GM21619 (cell line): ENCODE results near the gene VEGFB.

Experiments used
- ATAC-seq: cut with Tn5 transposase; IDR thresholded peaks from one replicate; pipeline ENCODE4 v1.9.1; 2021; ENCODE audit not compliant: unreplicated experiment

The VEGFB gene

DNA sequence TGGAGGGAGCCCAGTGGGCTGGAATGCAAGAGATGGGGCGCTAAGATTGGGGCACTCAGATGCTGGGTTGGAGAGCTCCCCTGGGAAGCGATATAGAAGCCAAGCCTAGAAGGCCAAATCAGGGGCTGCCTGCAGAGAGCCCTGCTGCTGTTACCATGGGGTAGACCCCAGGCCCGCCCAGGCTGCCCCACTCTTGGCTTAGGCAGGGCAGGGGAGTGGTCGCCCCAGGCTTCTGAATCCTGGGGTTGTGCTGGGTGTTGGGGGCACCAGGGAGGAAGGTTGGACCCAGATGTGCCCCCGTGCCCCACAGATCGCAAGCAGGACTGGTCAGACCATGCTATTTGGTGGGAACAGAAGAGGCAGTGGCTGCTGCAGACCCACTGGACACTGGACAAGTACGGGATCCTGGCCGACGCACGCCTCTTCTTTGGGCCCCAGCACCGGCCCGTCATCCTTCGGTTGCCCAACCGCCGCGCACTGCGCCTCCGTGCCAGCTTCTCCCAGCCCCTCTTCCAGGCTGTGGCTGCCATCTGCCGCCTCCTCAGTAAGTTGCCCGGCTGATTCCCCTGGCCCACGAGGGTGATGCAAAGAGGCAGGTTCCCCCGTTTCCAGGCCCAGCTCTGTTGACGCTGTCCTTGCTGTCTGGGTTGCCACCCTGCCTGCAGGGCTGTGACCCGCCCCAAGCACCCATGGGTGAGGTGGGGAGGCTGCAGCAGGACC, 23.9 kb upstream of the VEGFB start:
- ATAC-seq, result no peak

- ATAC-seq, result no peak
These were observed 23.1 kb upstream of the VEGFB start for GRCh38 chr11:64211181-64211872.

- ATAC-seq, result no peak
These were observed 17.5 kb upstream of the VEGFB start for GRCh38 chr11:64216879-64217278.

DNA sequence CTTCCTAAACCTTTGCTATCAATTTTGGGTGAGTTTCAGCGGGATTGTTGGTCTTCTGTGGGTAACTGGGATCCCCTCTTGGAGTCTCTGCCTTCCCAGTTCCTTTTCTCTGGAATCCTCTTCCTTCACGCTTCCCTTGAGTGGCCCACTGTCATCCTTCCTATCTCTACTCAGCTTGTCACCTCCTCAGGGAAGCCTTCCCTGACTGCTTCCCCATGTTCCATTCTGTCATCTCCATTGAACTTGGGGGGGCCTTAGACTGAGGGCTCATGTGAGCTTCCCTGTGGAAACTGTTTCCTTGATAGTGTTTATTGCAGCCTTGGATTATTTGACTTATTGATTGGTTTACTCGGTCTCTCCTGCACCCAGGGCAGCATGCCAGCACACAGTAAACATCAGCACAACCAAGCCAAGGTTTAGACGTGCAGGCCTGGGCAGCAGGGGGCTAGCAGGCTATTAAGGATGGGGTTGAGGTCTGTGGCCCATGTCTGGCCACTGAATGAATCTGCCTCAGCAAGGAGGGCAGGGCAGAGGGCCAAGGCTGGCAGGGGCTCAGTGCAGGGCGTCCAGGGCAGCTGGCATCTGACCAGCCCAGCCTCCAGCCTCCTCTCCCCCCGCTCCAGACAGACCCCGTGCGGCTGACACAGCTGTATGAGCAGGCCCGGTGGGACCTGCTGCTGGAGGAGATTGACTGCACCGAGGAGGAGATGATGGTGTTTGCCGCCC, 15.6 kb upstream of the VEGFB start:
- ATAC-seq, result no peak

DNA sequence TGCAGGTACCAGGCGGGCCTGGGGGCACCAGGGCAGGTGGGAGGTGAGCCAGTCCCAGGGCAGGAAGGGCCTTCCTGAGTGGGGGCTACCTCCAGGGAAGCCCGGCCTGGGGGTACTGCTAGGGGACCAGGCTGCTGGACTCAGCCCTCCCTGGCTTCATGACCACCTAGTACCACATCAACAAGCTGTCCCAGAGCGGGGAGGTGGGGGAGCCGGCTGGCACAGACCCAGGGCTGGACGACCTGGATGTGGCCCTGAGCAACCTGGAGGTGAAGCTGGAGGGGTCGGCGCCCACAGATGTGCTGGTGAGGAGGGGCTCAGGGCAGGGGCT, 15.1 kb upstream of the VEGFB start:
- no peak for ATAC-seq

DNA sequence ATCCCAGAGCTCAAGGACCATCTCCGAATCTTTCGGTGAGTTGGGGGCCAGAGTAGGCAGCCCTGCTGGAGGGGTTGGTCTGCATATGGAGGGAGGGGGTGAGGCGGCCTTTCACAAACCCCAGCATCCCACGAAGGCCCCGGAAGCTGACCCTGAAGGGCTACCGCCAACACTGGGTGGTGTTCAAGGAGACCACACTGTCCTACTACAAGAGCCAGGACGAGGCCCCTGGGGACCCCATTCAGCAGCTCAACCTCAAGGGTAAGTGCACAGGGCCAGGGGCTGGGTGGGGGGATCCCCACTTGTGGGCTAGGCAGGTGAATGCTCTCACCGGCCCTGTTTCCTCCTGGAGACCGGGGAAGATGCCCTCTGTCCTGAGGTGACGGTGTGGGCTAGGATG, 14.6 kb upstream of the VEGFB start:
- no peak for ATAC-seq

DNA sequence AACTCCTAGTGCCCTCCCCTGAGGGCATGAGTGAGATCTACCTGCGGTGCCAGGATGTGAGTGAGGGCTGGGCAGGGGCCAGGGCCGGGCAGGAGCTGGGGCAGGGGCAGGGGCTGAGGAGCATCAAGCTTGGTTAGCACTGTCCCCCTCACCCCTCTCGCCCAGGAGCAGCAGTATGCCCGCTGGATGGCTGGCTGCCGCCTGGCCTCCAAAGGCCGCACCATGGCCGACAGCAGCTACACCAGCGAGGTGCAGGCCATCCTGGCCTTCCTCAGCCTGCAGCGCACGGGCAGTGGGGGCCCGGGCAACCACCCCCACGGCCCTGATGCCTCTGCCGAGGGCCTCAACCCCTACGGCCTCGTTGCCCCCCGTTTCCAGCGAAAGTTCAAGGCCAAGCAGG, 14.1 kb upstream of the VEGFB start:
- no peak for ATAC-seq

DNA sequence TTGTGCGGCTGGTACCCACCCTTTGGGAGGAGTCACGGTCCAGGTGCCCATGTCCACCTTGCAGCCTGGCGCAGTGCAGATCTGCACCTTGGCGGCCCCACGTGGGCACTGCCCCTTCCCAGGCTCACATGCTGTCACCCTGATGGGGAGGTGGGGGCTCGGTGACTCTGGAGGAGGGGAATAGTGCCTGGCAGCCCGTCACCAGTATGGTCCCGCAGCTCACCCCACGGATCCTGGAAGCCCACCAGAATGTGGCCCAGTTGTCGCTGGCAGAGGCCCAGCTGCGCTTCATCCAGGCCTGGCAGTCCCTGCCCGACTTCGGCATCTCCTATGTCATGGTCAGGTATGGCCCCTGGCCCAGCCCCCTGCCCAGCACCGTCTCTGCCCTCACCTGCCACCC, 13.6 kb upstream of the VEGFB start:
- ATAC-seq, result no peak

DNA sequence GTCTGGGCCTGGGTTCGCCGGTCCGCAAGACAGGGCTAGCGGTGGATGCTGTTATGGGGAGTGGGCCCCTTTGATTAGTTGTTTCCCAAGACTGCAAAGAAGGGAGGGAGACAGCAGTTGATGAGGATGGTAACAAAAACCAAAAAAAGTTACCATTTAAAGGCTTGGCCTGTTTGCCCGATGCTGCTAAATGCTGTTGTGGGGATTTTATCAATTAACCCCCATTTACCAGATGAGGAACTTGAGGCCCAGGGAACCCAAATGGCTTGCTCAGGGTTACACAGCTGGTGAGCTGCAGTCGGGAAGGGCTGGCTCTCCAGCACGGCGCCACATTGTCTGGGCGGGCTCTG, 11.8 kb upstream of the VEGFB start:
- ATAC-seq, result no peak

DNA sequence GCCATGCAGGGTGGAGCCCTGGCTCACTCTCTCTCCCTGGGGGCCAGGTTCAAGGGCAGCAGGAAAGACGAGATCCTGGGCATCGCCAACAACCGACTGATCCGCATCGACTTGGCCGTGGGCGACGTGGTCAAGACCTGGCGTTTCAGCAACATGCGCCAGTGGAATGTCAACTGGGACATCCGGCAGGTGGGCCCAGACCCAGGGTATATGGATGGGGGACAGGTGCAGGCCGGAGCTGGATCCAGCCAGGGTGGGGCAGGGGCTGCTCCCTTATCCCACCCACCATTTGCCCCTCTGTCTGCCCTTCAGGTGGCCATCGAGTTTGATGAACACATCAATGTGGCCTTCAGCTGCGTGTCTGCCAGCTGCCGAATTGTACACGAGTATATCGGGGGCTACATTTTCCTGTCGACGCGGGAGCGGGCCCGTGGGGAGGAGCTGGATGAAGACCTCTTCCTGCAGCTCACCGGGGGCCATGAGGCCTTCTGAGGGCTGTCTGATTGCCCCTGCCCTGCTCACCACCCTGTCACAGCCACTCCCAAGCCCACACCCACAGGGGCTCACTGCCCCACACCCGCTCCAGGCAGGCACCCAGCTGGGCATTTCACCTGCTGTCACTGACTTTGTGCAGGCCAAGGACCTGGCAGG, 11.3 kb upstream of the VEGFB start:
- no peak for ATAC-seq

- no peak for ATAC-seq
These were observed 10.1 kb upstream of the VEGFB start for GRCh38 chr11:64224151-64224890.

DNA sequence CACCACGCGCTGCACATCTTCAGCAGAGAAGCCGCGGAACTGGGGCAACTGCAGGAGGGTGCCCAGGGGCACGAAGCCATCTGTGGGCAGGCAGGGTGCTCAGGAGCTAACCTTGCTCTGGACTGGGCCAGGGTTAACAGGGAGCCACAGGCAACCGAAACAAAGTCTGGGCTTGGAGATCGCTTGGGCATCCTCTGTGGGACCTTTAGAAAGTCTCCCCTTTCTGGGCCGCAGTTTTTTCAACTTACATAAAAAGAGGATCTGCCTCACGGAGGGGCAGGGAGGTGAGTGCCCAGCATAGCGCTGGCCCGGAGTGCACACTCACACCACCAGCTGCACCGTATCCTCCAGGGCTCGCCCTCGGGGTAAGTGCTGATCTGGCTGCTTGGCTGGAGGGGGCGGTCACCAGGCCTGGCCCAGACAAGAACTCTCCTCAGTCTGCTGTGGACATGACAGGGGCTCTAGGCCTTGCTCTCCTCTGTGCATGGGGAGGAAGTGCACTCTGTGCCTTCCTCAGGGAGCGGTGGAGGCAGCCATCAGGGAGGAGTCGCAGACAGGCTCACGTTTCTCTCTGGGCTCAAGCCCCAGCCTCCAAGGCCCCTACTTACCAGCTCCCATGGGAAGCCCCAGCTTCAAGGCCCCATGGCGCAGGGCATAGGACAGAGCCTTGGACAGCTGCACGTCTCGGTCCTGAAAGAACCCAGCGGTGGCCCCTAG, 9.3 kb upstream of the VEGFB start:
- no peak for ATAC-seq

- ATAC-seq, result peak; percentile 40
These were observed 8.5 kb upstream of the VEGFB start, which contains the start of the genes NUDT22 and TRPT1 for GRCh38 chr11:64225608-64226506. NUDT22 (plus strand) TSS chr11:64226274; CDS start chr11:64226653, 379 bp downstream. TRPT1 (minus strand) TSS chr11:64226186; CDS start chr11:64225860, 326 bp downstream.

GRCh38 chr11:64226507-64227051, 7.8 kb upstream of the VEGFB start:
- ATAC-seq, result peak; percentile 34

- ATAC-seq, result no peak
These were observed 6.9 kb upstream of the VEGFB start for GRCh38 chr11:64227405-64227956.

- ATAC-seq, result no peak
These were observed 5.2 kb upstream of the VEGFB start for GRCh38 chr11:64229090-64229743.

- no peak for ATAC-seq
These were observed 4.6 kb upstream of the VEGFB start for GRCh38 chr11:64229744-64230170.
